ENCODE measurements around the gene TMEM108. TPM values are rescaled to one million over a fixed set of nuclear protein-coding genes. Genes with fewer than 3 reads are reported as not detected.

Gene TMEM108
- total and polyA plus RNA-seq, 2 of the 4 experiments (the other 2 are of a cell fraction) = 0.18 to 2.2 TPM

DNA sequence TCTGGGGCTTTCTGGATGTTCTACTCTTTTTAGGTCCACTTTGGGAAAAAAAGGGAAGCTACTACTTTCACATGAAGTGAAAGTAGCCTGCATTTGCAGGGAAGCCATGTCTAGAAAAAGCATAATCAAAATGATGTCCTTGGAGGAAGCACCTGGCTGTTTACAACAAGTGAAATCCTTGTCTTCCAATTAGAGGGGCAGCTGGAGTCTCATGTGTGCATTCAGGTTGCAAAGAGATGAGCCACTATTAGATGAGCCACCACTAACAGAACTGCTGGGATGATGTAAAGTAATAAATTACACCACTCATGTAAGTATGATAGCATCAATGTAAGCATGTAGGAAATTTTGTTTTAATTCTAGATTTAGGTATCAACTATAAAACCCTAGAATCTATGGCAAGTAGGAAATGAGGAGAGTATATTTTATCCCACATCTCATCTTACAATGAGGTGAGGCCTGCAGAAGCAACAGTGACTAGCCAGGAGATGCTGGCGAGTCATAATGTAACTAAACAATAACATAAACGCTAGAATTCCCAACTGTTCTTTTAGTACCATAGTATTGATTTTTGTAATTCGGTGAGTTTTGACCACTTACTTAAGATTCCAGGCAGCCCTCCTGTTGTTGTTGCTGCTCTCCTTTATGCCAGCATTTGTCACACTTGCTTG, 75.9 kb downstream of the TMEM108 start:
- in situ Hi-C loops (cut with MboI; ENCODE audit: low sequenced_read_pairs) = no loop called here

More for the DNA sequence above, 75.9 kb downstream of the TMEM108 start:
- DNase-seq = peak; percentile 21
- WGBS, 2 experiments (ENCODE audit: extremely low coverage in 2 of 2, insufficient read length in 1 of 2) = no CpG with 5 or more reads among the region's 3 CpGs
- Histone ChIP-seq H2AFZ (replicated peaks; ENCODE audit: low read length, poor library complexity) (no peak overlapping the region), H3K23ac (ENCODE audit: low read depth, low read length) (no peak overlapping the region), H3K9me3 (ENCODE audit: control insufficient read depth, insufficient read depth, low read length) (no peaks in the 10 kb centered on the region), H3K4me1 (ENCODE audit: control insufficient read depth, insufficient read depth, low read length) (no peaks in the 10 kb centered on the region; the same call in 1 of the 2 replicates), H3K4ac (ENCODE audit: low read depth, low read length) (no peak overlapping the region), H3K27me3 (ENCODE audit: control insufficient read depth, insufficient read depth, low read length) (no peaks in the 10 kb centered on the region; the same call in 1 of the 2 replicates), H3K4me2 (ENCODE audit: low read depth, low read length) (peak overlapping the region; percentile 36; the same call in 1 of the 2 replicates), H4K8ac (ENCODE audit: low read depth in 2 of 2, low read length in 2 of 2) (no peak overlapping the region), H2BK20ac (ENCODE audit: low read depth, low read length) (no peak overlapping the region), H3K4me3 (ENCODE audit: insufficient read depth, low read depth, low read length) (no peak overlapping the region), H3K36me3 (ENCODE audit: control insufficient read depth, insufficient read depth, low read length) (no peaks in the 10 kb centered on the region), H4K91ac (ENCODE audit: insufficient read depth, low read depth, low read length) (no peak overlapping the region), H3K56ac (ENCODE audit: extremely low read depth, insufficient read depth, low read length) (no peak overlapping the region), H3K18ac (ENCODE audit: low read depth, low read length) (no peak overlapping the region), H2BK120ac (ENCODE audit: low read depth, low read length) (no peak overlapping the region), H4K5ac (ENCODE audit: low read depth, low read length) (no peak overlapping the region), H3K9me1 (ENCODE audit: insufficient read depth, low read length) (no peaks in the 10 kb centered on the region), H2AK5ac (ENCODE audit: low read depth, low read length) (no peak overlapping the region), H3K79me1 (ENCODE audit: low read depth in 1 of 2, low read length in 2 of 2) (no peaks in the 10 kb centered on the region), H4K20me1 (ENCODE audit: insufficient read depth, low read length) (no peaks in the 10 kb centered on the region), H3K27ac (ENCODE audit: insufficient read depth, low read length) (no peak overlapping the region), H3K9ac (ENCODE audit: low read depth, low read length) (no peak overlapping the region), H2BK15ac (ENCODE audit: low read depth, low read length) (no peak overlapping the region), H2AK9ac (replicated peaks; ENCODE audit: low read depth, low read length, poor library complexity) (no peak overlapping the region), H3K14ac (replicated peaks; ENCODE audit: low read depth, low read length) (no peak overlapping the region), H2BK5ac (ENCODE audit: low read depth, low read length, poor library complexity, severe bottlenecking) (no peak overlapping the region)
- TF ChIP-seq CEBPB (IDR thresholded peaks at IDR 0.05; ENCODE audit: low read depth, low read length) (no peak), MAFK (IDR thresholded peaks at IDR 0.05; ENCODE audit: low read depth, low read length) (no peak), POLR2A (IDR thresholded peaks at IDR 0.05; ENCODE audit: low read depth, low read length) (no peak), MAZ (IDR thresholded peaks at IDR 0.05; ENCODE audit: borderline replicate concordance, low read depth, low read length) (no peak), RCOR1 (IDR thresholded peaks at IDR 0.05; ENCODE audit: insufficient replicate concordance, low read length) (no peak), MXI1 (IDR thresholded peaks at IDR 0.05; ENCODE audit: borderline replicate concordance, low read depth, low read length) (no peak)
- TF ChIP-seq, protein P1, sequence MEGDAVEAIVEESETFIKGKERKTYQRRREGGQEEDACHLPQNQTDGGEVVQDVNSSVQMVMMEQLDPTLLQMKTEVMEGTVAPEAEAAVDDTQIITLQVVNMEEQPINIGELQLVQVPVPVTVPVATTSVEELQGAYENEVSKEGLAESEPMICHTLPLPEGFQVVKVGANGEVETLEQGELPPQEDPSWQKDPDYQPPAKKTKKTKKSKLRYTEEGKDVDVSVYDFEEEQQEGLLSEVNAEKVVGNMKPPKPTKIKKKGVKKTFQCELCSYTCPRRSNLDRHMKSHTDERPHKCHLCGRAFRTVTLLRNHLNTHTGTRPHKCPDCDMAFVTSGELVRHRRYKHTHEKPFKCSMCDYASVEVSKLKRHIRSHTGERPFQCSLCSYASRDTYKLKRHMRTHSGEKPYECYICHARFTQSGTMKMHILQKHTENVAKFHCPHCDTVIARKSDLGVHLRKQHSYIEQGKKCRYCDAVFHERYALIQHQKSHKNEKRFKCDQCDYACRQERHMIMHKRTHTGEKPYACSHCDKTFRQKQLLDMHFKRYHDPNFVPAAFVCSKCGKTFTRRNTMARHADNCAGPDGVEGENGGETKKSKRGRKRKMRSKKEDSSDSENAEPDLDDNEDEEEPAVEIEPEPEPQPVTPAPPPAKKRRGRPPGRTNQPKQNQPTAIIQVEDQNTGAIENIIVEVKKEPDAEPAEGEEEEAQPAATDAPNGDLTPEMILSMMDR (conservative IDR thresholded peaks at IDR 0.05; ENCODE audit: low read depth, low read length) = no peak
- POLR2A ChIA-PET (ENCODE audit: unreplicated experiment) = no interaction called here
- intact Hi-C loops (cut with micrococcal nuclease) = no loop called here
- CTCF ChIA-PET = no interaction called here
- dilution Hi-C loops (cut with HindIII; ENCODE audit: low sequenced_read_pairs, unreplicated experiment) = no loop called here
- BruUV-seq (replicated peaks) = no TSS peak
- ATAC-seq (ENCODE audit: low read depth) = no peak
